Activated CD8-positive, alpha-beta memory T cell treated with anti-CD3 and anti-CD28 coated beads for 1 hour (primary cell): ENCODE data around the gene TBC1D19.

Source experiments
- DNase-seq, 2 donors: peaks; one replicate each; pipeline ENCODE4 v3.0.0-alpha.2; 2020; ENCODE audit warnings: low read depth in 1 of 2; ENCODE audit errors: extremely low read depth in 1 of 2

The TBC1D19 gene

DNA sequence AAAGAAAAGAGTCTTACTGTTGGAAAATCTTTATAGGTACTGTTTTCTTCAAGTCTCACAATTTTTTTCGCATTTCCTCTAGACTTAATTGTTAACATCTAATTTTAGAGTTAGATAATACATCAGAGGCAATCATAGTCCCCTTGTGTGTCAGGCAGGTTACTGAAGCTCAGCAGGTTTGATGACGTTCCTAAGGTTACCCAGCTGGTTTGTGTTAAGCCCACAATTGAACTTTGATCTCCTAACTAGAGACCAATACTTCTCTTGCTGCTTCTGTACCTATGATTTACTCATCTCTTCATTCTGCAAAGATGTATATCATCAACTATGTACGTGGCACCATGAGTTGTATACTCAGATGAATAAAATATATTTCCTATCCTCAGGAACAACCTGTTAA is 145.1 kb downstream of the TBC1D19 start:
- no peak for DNase-seq

DNA sequence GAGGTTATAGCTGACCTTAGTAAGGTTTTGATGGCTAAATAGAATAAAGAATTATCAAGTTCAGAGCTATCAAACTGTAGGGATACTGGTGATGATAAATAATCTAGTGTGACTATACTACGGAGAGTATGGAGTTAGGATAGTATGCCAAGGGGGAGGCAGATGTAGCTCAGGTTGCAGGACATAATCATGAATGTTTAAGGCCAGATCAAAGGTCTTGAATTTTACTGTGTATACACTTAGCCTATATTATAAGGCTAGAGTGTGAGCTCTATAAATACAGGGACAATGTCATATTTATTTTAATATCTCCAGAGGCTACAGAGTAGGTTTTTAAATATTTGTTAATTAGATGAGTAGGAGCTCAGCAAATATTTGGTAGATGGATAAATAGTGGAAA is 145.7 kb downstream of the TBC1D19 start:
- DNase-seq = no peak

DNA sequence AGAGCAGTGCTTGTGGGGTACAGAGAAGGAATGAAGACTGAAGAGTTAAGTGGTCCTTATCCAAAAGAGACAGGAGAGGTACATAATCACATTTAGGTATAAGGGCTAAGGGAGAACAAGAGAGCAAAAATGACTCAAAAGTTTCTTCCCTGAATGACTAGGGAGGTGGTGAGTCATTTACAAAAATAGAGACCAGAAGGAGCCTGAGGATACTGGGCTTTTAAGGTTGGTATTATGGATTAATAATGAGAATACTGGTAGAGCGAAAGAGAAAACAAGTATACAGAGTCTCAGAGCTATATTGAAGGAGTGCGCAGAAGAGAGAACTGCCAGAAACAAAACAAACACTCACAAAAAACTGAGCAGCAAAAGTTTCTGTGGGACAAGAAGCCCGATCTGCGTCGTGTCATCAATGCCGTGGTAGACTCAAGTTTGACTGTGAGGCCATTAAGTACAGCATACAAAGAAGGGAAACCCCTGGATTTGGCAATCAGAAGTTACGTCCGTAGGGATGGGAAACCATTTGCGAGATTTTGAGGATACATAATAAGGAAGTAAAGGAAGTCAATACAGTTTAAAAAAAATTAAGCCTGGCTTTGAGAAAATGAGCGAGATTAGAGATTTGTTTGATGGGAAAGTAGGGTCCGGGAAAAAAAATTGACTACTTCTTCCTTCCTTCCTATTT is 147.6 kb downstream of the TBC1D19 start:
- DNase-seq = no peak

DNA sequence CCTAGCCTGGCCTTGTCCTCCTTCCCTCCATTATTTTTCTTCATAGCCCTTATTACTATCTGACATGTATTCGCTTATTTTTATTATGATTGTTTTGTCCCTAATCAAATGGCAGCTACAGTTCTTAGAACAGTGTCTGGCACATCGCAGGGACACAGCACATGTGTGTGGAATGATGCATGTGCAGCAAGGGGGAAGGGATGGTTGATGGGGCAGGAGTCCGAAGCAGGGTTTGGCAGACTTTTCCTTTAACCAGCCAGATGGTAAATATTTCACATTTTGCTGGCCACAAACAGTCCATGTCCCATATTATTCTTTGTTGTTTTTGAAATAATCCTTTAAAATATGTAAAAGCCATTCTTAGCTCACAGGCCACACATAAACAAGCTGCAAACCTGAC is 148.5 kb downstream of the TBC1D19 start:
- no peak for DNase-seq

DNA sequence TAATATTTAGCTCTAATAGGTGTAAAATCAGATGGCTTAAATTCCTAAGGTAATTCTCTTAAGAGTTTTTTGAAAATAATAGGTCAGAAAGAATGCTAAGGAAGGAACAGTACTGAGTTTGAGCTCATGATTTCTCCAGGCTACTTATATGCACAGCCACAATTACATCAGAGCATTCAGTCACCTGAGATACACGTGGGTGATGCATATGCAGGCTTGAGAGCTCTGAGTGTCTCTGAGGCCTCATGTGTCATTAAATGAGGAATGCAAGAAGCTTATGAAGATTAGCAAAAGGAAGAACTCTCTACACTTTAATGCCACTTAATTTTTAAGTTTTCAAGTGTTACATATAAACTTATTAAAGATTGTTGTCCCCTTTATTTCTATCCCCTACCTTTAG is 152.7 kb downstream of the TBC1D19 start:
- no peak for DNase-seq

DNA sequence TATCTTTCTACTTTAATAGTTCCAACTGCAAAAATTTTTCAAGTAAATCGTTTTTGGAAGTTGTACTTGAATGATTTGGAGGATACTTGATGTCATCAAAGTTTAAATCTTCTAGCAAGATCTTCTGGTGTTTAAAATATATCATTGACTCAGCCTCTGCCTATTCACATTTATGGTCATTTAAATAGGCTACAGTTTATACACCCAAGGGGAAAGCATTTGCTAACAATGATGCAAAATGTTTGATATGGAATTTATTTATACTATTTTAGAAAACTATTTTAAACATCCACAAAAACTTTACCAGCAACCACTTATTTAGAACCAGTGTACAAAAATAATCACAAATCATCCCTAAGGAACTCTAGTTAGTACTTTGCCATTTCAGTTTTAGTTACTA is 153.5 kb downstream of the TBC1D19 start:
- no peak for DNase-seq

DNA sequence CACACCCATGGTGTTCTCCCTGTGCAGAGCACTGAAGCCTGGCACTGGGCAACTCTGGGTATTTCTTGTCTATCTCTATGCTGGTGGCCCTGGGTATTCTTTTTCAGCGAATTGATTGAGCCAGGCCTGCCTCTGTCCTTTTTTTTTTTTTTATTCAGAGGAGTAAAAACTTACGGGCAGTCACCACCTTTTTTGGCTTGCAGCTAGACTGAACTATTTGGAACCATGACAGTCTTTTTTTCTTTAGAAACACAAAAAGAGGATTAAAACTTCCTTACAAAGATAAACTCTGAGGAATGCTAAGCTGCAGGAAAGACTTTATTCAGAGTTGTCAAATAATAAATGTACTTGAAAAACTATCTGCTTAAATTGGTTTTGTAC is 157.6 kb downstream of the TBC1D19 start:
- DNase-seq = no peak

DNA sequence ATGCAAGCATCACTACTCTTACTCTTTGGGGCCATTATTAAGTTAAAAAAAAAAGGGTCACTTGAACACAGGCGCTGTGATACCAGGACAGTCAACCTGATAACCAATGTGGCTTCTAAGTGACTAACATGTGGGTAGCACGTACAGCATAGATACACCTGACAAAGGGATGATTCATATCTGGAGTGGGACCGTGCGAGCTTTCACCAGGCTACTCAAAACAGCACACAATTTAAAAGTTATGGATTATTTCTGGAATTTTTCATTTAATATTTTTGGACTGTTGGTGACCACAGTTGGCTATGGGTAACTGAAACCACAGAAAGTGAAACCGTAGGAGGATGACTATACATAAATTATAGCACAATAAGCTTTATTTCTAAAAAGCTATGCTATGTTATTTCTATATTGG is 162.9 kb downstream of the TBC1D19 start:
- no peak for DNase-seq

DNA sequence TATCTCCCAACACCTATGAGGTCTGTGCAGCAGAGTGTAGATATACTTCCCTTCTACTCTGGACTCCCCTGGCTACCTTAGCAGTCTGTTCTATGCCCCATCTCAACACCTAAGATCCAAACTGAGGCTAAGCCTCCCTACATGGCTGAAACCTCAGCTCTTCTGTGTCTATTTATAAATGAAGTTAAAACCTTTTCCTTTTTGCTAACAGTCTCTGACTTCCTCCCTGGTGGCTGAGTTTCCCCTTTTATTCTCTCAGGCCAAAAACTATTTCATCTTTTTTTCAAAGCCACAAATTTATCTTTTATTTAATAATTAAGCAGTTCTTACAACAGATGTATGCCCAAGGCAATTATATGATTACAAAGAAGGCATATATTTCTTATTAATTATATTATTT is 164.9 kb downstream of the TBC1D19 start:
- DNase-seq = no peak

DNA sequence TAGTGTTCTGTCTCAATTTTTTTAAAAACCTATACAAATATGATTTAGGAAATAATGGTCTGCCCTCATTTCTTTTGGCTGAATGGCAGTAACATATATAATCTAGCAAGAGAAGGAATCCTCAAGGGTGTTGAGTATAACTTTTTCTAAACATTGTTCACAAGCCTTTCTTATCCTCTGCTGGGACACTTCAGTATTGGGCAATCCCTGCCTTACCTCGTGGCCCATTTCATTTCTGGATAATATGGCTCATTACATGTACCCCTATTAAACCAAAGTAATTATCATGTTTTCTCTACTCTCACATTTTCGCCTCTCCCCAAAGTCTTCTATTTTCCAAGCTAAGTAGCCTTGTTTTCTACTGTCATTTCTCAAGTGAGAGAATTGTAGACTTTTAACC is 166.0 kb downstream of the TBC1D19 start:
- DNase-seq = no peak

DNA sequence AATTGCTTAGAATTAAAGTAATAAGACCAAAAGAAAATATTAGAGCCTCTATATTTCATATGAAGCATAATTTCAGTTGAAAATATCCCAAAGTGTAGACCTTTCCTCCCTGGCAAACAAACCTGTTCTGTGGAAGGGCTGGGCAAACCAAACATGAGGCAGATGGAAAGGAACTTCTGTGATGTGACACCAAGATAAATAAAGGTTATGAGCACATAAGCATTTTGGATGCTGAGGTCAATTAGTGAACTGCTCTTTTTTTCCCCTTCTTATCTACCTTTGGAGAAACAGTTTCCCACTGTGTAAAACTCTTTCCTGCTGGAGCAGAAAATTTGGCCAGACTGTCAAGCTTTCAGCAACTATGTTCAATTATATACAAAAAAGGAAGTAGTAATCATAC is 167.1 kb downstream of the TBC1D19 start:
- no peak for DNase-seq

DNA sequence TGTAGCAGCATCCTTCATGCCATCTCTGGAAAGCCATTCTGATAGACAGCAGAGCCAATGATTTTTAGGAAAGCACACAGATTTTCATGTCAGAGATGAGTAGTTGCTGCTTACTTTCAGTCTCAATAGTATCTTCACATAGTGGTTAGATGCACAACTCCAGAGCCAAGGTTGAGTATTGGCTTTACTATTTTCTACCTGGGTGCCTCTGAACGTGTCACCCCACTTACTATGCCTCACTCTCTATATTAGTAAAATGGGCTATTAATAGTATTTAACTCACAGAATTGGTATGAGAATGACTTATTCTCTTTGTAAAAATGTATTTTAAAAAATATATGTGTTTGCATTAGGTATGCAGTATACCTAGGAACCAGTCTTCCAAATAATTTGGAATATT is 168.0 kb downstream of the TBC1D19 start:
- no peak for DNase-seq

DNA sequence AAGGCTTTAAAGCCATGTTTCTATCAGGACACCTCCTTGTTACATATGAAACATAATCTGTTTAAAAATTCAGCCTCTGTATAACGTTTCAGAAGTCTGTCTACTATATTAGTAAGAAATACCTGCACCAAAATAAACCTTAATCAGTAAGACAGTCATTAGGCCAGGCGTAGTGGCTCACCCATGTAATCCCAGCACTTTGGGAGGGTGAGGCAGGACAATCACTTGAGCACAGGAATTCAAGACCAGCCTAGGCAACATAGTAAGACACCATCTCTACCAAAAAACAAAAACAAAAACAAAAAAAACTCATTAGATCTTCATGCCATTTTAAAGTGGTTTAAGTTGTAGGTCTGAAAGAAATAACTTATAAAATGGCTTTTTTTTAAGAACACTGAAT is 169.3 kb downstream of the TBC1D19 start:
- DNase-seq = no peak

DNA sequence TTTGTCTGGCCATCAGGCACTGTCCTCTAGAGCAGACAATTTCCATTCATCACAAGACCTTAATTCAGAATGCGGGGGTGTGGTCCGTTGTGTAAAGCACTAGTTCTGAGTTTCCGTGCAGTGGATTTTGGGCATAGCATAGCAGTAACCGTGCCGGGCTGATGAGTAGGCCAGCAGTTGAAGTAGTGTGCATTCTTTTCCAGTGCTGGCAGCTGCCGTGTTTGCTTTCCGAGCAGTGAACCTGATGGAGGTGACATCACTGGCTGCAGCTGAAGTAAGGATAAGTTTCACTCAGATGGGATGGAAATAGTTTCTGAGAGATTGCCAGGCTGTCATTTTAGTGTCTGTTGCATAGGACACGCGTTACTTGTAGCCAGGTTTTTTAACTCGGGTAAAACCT is 169.7 kb downstream of the TBC1D19 start:
- no peak for DNase-seq

DNA sequence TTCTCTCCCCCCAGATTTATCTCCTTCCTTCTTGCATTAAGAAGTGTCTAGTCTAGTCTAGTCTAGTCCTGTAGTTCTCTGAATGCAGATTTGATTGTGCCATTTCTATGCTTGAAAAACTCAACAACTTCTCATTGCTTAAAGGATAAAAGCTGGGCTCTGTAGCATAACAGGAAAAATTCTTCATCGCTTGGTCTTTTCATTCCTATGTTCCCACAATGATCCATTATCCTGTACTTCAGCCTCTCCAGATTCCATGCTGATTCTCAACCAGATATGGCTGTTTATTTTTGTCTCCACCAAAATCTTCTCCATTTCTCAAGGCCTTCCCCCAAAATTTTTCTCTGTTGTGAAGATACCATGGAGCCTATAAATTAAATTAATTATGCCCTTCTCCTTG is 173.9 kb downstream of the TBC1D19 start:
- DNase-seq = no peak

DNA sequence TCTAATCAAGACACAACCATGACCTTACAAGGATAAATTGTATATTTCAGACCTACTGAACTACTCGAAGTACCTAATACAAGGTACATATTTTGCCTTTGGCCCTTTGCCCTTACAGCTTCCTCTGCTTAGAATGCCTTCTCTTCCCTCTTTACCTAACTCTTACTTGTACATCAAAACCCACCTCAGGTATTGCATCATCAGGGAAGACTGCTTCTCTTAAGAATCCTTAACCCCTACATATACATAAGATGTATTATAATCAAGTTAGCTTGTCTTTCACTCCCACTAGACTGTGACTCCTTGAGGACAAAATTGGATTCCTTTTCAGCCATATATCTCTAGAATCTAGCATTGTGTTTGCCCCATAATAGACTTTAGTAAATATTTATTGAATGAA is 175.0 kb downstream of the TBC1D19 start:
- DNase-seq = no peak

DNA sequence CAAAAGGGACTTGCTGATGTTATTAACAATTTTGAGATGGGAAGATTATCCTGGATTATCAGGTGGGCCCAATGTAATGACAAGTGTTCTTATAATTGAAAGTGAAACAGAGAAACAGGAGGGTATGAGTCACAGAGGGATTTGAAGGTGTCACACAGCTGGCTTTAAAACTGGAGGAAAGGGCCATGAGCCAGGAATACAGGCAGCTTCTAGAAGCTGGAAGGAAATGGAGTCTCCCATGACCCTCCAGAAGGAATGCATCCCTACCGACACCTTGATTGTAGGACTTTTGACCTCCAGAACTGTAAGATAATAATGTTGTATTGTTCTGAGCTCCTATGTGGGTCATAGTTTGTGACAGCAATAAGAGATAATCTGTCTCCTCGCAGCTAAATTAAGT is 178.8 kb downstream of the TBC1D19 start:
- no peak for DNase-seq

DNA sequence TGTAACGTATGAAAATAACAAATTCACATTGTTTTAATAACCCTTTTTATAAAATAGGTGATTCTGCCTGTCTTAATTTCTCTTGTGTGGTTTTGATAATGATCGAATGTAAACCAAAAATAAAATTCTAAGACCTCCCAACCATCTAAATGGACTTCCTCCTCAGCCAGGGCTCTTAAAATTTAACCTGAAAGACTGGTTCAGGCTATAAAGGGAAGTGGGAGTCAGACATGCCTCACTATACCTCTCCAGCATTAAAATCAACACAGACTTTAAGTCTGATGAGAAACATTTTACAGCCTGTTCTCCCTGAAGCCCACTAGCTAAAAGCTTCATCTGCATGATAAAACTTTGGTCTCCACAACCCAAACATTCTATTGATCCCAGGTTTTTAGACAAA is 179.2 kb downstream of the TBC1D19 start:
- no peak for DNase-seq

DNA sequence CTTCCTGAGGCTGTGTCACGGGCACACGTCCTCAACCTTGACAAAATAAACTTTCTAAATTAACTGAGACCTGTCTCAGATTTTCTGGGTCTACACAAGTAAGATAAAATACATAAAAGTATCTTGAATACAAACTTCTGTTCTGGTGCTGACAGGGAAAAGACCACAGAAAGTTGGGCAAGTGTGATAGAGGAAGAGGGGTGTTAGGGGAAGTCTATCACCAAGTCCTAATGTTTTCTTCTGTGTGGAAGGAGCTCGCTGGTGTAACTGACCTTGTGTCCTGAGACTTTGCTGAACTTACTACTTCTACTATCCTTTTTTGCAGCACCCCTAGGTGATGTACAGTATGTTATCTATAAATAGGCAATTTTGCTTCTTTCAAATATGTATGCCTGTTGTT is 179.8 kb downstream of the TBC1D19 start:
- DNase-seq = no peak

DNA sequence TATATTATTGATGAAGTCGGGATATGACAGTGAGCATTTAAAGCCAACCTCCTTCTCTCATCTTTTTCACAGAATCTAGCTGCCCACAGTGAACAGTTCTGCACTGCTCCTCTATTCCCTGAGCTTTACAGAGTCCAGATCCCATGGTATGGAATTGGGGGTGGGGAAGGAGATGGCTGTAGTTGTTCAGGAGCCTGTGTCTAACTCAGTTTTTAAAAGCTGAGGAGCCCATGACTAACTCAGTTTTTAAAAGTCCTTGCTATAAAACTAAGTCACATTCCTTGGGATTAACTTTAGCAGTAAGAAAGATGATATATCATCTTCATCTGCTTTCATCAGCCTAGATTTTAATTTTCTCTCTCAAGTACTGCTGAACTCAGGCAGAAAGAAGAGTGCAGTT is 180.3 kb downstream of the TBC1D19 start:
- DNase-seq = no peak

DNA sequence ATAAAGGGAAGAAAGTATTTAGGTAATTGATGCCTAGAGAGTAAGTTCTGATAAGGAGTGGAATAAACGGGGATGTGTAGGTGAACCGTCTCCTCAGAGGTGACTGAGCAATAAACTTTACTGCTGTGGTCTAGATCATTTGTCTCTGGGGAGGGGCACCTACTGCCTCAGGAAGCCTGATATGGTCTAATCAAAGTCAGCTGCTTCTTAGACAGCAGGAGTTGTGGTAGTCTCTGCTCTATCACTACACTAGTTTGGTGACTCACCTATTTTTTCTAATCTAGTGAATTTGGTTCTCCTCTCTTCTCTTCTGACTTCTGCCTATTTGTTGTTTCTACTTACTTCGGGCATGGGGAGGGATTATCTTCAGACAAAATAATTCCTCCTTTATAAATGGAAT is 181.6 kb downstream of the TBC1D19 start:
- DNase-seq = no peak

DNA sequence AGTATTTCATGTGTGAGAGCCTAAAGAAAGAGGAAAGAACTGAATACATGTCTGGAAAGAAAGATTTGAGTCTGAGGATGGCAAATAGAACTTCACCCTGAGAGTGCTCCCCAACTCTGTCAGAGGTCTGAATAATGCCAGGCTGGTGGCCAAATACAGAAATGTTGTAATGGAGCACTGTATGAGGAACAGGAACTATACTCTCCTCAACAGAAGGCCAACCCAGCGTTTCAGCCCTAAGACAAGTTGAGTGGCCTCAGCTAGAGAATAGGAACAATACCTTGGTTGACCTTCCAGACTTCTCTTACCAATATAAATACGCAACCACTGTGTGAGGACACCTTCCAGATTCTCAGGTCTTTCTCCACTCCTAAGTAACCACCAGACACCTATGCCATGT is 182.3 kb downstream of the TBC1D19 start:
- DNase-seq = no peak

DNA sequence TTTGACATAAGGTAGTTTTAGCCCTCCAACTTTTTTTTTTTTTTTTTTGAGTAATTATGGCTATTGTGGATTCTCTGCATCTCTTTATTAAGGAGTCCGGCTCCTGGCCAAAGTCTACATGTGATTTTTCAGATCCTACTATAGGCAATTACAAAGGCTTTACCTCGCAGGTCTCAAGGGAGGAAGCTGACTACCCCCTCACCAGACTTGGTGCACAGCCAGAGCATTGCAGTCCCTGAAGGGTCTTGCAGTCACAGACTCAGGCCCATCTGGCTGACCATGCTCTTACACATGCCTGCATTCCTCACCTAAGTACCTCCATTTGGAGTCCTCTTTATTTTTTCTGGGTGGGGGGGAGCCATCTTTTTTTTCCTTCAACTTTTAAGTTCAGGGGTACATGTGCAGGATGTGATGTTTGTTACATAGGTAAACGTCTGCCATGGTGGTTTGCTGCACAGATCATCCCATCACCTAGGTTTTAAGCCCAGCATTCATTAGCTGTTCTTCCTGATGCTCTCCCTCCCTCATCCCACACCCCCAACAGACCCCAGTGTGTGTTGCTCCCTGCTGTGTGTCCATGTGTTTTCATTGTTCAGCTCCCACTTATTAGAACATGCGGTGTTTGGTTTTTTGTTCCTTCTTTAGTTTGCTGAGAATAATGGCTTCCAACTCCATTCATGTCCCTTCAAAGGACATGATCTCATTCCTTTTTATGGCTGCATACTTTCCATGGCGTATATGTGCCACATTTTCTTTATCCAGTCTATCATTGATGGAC is 188.4 kb downstream of the TBC1D19 start:
- no peak for DNase-seq
